NCI-H82 (cell line): ENCODE data around the gene MED17.
"Not testable (repeated sequence)": the region's sequence is repeated elsewhere in the genome, so short reads cannot be mapped to it uniquely, and the experiment has no call there.

Experiments used
- DNase-seq: peaks from one replicate; lab custom pipeline; 2025; lab: John Stamatoyannopoulos, UW

Gene MED17

DNA sequence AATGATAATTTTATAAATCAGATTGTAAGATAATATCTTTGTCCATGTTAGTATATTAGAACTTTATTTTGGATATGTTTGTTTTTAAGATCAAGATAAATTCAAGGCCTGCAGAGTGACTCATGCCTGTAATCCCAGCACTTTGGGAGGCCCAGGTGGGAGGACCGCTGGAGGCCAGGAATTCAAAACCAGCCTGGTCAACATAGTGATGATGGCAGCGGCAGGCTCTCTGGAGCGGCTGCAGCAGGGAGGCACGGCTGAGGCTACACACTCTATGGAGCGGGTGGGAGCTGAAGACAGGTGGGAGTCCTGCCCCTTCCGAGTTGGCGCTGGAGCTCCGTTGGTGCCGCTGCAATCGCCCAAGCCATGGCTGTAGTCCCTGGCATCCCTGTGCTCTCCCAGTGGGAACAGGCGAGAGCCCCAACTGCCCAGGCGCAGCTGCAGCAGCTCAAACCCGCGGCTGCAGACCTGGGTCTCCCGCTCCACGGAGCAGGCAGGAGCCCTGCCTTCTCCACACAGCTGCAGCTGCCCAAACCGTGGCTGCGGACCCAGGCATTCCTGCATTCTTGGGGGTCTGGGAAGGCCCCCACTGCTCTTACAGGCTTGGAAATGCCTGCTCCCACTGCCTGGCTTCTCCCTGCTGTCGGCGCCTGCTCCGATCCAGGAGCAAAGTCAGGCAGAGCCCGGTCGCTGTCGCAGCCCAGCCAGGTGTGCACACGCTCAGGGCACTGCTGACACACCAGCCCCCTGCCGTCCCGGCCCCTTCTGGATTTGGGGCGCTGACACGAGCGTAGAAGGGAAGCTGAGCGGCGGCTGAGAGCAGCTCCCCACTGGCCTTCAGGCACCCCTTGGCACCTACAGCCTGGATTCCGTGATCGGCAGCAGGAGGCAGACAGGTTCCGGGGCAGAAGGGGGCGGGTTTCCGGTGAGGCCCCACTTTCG lies 25.9 kb upstream of the MED17 start:
- DNase-seq: no peak

DNA sequence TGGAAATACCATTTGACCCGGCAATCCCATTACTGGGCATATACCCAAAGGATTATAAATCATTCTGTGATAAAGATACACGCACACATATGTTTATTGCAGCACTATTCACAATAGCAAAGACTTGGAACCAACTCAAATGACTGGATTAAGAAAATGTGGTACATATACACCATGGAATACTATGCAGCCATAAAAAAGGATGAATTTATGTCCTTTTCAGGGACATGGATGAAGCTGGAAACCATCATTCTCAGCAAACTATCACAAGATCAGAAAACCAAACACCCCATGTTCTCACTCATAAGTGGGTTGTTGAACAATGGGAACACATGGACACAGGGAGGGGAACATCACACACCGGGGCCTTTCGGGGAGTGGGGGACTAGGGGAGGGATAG lies 25.0 kb upstream of the MED17 start:
- DNase-seq: not testable (repeated sequence)

DNA sequence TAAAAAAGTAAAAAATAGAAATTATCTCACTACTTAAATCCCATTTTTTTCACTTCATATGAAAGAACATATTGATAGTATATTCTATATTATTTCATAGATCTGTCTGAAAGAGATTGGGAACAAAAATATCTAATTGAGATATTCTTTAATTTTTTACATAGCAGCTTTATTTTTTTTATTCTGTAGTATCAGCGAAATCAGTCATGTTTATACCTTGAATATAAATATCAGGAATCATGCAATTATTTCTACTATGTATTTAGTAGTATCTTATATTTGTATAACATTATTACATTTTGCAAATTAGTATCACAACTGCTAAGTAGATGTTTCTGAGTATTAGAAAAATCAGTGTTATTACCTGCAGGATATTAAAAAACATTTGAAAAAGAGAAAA lies 22.2 kb upstream of the MED17 start:
- DNase-seq: no peak

DNA sequence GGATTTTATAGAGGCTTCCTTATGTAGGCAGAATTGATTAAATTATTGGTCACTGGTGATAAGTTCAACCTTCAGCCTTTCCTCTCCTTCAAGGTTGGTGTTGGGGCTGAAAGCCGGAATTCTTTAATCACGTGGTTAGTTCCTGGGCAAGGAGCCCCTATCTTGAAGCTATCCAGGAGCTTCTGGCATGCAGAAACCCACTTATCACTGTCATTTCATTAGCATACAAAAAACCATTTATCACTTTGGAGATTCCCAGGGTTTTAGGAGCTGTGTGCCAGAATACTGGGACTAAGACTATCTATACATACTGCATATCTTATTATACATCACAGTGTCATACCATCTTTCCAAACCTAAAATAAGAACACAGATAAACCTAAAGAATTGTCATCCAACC lies 18.5 kb upstream of the MED17 start:
- no peak for DNase-seq

DNA sequence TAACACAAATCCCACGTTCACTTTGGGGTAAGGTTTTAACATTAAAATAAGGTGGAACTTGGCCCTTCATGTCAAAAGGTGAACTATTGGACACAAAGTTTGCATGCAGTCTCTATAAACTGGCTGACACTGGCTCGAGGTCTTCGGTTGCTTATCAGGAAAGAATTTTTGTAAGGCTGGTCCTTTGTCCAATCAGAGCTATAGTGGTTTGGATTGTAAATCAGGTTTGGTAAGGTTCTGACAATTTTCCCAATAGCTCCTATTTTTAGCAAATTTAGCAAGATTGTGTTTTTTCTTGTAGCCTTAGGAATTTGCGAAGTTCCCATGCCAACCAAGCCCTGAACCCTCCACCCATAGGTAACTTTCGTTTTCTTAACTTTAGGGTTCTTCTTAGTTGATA lies 17.6 kb upstream of the MED17 start:
- DNase-seq: no peak

DNA sequence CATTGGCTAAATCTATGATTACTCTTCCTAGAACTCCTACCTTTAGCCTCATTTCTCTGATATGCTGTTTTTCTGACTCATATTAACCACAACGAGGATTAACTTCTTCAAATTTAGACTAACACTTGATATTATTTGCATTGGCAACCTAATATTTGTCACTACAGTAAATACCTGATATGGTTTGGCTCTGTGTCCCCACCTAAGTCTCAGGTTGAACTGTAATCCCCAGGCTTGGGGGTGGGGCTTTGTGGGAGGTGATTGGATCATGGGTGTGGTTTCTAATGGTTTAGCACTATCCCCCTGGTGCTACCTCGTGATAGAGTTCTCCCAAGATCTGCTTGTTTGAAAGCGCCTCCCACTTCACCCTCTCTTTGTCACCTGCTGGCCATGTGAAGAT lies 17.1 kb upstream of the MED17 start:
- no peak for DNase-seq

DNA sequence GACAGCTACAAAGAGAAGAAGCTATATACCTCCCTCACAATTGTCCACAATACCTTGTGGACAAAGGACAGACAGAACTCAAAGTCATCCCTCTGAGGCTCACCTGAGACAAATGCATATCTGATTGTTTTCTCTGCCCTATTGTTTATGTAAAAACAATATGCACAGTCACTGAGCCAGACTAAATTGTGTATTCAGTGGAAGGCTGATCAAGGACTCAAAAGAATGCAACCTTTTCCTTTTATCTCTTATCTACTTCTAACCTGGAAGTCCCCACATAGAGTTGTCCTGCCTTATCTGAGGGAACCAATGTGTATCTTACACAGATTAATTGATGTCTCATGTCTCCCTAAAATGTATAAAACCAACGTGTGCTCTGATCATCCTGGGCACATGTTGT lies 13.9 kb upstream of the MED17 start:
- no peak for DNase-seq

DNA sequence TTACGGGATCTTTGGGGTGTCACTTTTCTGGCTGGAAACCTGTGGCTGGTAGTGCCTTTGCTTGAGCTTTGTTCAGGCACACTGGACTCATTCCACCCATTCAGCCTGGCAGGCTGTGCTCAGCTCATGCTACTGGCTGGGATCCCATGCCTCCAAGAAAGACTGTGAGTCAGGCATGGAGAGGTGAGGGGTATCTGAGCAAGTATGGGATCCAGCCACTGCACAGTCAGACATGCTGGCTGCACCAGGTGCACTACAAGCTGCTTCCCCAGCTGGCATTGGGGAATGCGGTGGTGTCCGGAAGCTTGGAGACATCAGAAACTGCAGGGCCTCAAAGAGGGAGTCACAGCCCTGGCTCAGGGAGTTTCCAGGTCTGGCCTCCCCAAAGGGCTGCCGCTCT lies 12.0 kb upstream of the MED17 start:
- DNase-seq: no peak

DNA sequence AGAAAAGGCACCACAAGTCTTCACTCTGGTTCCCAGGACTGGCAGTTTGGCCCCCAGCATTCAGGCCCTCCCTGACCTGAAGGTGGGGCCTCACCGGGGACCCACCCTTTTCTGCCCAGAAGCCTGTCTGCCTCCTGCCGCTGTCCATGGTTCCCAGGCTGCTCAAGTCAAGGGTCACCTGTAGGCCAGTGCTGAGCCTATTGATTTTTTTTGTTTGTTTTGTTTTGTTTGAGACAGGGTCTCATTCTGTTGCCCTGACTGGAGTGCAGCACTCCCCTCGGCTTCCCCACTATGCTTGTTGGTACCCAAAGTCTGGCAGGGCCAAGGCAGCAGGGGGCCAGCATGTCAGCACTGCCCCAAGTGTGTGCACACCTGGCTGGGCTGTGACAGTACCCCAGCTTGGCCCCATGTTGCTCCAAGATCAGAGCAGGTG lies 11.0 kb upstream of the MED17 start:
- no peak for DNase-seq

DNA sequence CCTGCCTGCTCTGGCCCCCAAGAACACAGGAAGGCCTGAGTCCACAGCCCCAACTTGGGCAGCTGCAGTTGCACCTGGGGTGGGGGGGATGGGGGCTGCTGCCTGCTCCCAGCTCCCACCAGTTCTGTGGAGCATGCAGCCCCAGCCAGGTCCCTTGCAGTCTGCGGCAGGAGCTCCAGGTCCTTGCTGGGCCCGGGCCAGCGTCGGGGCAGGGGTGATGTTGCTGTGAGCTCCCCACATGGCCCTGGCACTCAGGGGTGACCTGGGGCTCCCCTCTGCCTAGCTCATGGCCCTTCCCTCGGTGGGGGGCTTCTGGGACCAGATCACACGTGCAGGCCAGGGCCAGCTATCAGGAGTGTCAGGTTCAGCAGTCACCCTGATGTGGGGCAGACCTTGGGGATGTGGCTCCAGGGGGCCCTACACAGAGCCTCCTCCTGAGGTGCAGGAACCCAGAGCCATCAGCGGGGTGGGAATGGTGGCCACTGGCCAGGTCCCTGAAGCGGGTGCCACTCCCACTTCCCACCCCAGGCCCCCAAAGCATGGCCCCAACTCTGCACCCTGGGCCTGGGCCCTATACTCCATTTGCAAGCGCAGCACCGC lies 10.4 kb upstream of the MED17 start:
- DNase-seq: no peak

DNA sequence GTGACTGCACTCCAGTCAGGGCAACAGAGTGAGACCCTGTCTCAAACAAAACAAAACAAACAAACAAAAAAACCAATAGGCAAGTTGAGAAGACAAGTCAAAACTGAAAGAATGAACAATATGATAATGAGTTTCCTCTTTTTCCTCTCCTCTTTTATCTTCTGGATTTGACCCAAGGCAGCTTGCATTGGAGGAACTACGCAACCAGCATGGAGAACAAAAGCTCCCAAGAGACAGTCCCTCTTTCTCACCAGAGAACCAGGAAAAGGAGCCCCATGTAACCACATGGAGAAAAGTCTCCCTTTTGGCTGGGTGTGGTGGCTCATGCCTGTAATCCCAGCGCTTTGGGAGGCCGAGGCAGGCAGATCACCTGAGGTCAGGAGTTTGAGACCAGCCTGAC lies 9.5 kb upstream of the MED17 start:
- not testable (repeated sequence) for DNase-seq

DNA sequence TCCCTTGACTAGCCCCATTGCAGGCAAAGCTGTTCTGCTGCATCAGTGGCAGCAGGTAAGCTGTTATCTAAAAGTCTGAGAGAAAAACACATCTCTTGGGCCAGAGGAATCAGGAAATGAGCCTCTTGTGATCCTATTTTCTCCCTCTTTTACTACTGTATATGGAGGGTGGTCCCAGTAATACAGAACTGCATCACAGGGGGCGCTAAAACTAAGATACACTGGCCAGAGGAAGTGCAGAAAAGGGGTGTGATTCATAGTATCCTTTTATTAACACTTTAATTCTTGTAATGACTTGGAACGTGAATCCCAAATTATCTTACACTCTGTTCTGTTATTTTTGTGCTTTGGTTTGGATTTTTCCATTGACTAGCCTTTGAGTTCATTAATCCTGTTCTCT lies 8.8 kb upstream of the MED17 start:
- DNase-seq: peak; percentile 48

DNA sequence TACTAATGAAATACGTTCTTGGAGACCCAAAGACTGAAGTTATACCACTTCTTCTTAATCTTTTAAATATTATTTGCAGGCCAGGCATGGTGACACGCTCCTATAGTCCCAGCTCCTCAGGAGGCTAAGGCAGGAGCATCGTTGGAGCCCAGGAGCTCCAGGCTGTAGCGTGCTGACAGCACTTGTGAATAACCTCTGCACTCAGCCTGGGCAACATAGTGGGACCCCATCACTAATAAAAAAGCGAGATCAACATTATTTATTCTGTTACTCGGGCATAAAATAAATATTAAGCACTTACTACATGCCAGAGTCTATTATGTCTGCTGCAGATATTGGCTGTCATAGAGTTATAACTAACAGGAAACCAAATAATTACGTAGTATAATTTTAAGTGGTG lies 720 bp upstream of the MED17 start:
- DNase-seq: no peak

DNA sequence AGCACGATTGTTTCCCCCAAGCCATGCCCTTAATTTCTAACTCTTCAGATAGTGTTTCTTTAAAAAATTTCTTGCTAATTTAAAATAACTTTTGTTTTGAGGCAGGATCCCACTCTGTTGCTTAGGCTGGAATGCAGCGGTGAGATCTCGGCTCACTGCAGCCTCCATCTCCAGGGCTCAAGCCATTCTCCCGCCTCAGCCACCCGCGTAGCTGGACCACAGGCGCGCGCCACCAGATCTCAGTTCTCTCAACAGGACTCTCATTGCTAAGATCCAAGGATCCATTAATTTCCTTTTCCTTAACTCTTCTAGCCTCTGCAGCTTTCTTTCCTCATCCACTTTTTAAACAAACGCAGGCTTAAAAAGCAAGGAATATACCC lies 327 bp upstream of the MED17 start:
- DNase-seq: no peak

DNA sequence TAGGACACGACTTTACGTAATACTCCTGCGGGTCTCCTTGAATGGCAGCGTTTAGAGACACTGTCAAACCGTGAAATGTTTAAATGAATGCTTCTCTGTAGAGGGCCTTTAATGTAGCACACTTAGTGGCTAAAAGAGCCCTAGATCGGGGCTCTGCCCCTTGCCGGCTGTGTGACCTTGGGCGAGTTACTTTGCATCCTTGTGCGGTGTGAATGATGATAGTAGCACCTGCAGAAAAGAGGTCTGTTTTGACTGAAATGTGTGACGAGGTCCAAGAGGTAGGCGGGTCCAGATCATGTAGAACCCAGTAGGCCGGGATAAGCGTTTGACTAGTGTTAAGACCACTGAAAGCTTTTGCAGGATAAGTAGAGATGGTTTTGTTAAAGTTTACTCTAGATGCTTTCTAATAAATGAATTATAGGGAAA lies 866 bp downstream of the MED17 start:
- DNase-seq: peak; percentile 31

DNA sequence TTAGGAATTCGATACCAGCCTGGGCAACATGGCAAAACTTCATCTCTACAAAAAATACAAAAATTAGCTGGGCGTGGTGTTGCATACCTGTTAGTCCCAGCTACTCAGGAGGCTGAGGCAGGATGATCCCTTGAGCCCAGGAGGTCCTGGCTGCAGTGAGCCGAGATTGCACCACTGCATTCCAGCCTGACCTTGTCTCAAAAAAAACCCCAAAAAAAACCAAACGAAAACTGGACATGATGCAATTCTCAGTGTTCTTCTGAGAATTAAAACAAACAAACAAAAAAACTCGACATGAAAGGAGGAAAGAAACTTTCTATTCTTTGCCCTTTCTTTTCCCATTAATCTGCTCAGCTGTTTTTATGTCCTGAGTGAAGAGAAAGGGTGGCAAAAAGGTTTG lies 7.4 kb downstream of the MED17 start:
- DNase-seq: no peak

DNA sequence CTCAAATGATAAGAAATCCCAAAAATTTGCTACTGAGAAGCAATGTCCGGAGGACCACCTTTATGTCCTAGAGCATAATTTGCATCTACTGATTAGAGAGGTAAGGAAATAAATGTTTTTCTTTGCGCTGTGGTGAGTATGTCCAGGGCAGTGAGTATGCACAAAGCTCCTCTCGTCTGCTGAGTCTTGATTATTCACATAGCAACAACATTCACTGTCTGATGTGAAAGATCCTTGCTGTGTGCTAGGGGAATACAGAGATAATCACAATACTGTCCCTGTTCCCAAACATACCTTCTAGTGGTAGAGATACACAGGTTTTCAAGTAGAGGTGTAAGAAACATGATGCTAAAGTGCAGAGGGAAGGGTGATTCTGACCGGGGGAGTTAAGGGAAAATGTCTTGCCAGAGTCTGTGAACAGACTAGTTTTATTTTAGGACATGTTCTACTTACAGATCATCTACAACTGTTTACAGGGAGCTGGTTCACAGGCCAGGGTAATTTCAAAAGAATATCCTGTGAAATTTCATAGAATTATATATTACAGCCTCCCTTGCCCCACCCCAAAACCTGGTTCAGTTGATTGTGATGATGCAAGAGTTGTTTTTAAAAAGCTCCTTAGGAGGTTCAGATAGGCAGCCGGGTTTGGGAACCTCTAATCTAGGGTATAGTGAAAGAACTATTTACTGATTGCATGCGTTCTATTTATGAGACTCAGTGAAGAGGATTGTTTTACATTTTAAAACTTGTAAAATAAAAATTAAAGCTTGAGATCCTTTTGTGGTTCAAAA lies 12.6 kb downstream of the MED17 start:
- DNase-seq: no peak

DNA sequence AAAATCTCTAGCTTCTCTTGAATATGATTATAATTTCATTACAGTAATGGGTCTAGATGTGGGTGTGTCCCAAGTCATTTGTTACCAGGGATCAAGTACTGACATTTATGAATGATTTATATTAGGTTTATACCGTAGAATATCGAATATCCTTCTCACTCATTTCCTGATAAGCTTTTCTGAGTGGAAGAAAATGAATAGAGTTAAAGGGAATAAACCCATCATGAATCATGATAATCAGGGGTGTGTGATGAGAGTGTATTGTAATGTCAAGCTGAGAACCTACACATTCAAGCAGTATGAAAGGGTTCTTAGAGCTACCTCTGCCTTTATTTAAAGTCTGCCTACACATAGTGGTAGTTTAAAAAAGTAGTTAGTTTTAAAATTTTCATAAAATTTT lies 17.3 kb downstream of the MED17 start:
- DNase-seq: no peak

DNA sequence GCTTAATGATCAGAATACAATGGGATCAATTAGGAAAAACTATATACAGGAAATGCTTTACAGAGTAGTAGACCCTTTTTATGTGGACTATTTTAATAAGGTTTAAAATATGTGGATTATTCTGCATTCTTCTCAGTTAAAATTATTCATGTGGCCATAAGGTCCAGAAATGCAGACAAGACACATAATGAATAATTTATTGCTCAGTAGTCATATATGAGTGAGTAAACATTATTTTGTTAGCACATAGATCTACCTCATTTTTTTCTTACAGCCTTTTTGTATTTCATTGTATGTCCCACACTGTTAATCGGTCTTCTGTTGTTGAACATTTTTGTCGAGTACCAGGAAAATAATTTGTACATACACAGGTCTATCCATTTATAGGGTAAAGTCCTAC lies 20.8 kb downstream of the MED17 start:
- DNase-seq: no peak

DNA sequence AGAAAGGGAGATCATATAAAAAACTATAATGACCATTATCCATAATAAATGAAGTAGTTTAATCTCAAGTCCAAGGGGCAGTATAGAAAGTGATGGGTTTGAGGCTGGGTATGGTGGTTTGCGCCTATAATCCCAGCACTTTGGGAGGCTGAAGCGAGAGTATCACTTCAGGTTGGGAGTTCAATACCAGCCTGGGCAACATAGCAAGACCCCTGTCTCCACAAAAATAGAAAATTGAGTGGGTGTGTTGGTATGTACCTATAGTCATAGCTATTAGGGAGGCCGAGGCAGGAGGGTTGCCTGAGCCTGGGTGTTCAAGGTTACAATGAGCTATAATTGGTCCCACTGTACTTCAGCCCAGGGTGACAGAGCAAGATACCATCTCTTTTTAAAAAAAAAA lies 23.9 kb downstream of the MED17 start:
- no peak for DNase-seq

DNA sequence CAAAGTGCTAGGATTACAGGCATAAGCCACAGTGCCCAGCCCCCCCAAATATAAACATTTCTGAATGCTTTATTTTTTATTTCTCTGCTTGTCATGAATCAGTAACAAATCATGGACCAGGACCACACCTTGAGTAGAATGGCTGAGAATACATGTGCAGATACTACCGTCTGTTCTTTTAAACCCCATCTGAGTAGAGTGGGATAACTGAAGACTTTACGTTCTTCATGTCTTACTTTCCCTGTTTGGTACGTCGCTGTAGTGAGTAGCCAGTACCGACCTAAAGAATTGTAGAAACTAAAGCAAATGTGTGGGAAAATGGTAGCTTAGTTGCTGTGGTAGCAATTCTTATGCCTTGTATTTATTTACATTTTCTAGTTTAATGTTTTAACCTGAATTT lies 29.9 kb downstream of the MED17 start:
- no peak for DNase-seq

DNA sequence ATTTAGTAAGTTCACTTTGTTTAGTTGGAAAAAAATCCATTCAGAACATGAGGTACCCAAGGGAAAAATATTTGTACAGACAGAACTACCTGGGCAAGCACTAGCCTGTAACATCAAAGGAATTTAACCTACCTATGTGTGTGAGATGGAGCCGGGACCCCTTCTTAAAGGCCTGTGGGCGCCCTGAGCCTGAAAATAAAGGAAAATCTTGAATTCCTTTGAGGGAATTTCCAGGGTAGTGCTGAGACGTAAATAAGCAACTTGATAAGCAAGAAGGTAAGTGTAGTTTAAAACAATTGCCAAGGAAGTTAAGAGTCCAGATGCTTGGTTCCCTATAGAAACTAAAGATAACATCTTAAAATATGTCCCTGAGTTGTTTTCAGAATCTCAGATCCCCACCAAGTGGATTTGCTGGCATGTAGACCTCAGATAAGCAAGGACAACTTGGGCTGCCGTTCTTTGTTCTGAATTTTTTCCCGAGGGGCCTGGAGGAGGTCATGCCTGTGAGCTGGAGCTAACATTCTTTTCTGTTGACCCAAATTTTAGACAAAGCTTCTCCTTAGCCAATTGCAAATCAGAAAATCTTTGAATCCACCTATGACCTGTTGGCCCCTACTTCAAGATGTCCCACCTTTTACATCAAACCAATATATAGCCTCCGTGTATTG lies 31.0 kb downstream of the MED17 start:
- DNase-seq: no peak
